ENCODE data around the gene PAK1. TPM values are rescaled to one million over a fixed set of nuclear protein-coding genes. Genes with fewer than 3 reads are reported as not detected.
A peak's percentile ranks its signal among the peaks of the same experiment; 100 is the strongest.

PAK1 gene
- total RNA-seq, 2 donors from 2014 or later: 14.5 to 65.6 TPM

GRCh38 chr11:77411717-77412441 is 62.0 kb downstream of the PAK1 start:
- ATAC-seq (peak; percentile 89), DNase-seq (peak; percentile 81 to 89 (median 86))
- Histone ChIP-seq H3K27ac (peak overlapping the region; percentile 2 to 23 (median 12)), H3K27me3 (no peaks in the 10 kb centered on the region), H3K9me3 (no peaks in the 10 kb centered on the region), H3K4me3 (no peak overlapping the region), H3K36me3 (replicated peaks in 1 of 2; ENCODE audit: insufficient read depth in 1 of 2, low read depth in 2 of 2) (no peaks in the 10 kb centered on the region), H3K4me1 (peaks cover 28% of the 10 kb centered on the region)
- 3 to 8% methylated on average over 16 to 33 of the region's 33 CpGs for WGBS, 2 donors
- peak in 2 of 3 donors; percentile 34 to 35 for TF ChIP-seq POLR2A (IDR thresholded peaks at IDR 0.05)
- TF ChIP-seq CTCF (IDR thresholded peaks at IDR 0.05): peak in 3 of 7 experiments; percentile 22 to 32 (median 27)
- intact Hi-C loops (cut with DNase I): no loop called here

GRCh38 chr11:77411137-77411707 is 62.7 kb downstream of the PAK1 start:
- no peaks in the 10 kb centered on the region for H3K27me3 ChIP-seq
- no peak for TF ChIP-seq CTCF (IDR thresholded peaks at IDR 0.05)
- TF ChIP-seq POLR2A (IDR thresholded peaks at IDR 0.05): no peak
- H3K9me3 ChIP-seq: no peaks in the 10 kb centered on the region
- no peak overlapping the region for H3K4me3 ChIP-seq
- H3K4me1 ChIP-seq: peaks cover 28% of the 10 kb centered on the region
- ATAC-seq (peak; percentile 5), DNase-seq (peak in 3 of 4 donors; percentile 13 to 30 (median 20))
- intact Hi-C loops (cut with DNase I): no loop called here
- peak overlapping the region; percentile 2 to 23 (median 12) for H3K27ac ChIP-seq
- WGBS, 2 donors: 37 to 70% methylated on average over 5 to 6 of the region's 6 CpGs
- H3K36me3 ChIP-seq (replicated peaks in 1 of 2; ENCODE audit: insufficient read depth in 1 of 2, low read depth in 2 of 2): no peaks in the 10 kb centered on the region

GRCh38 chr11:77410076-77410827 is 63.6 kb downstream of the PAK1 start:
- H3K27me3 ChIP-seq: no peaks in the 10 kb centered on the region
- H3K36me3 ChIP-seq (replicated peaks in 1 of 2; ENCODE audit: insufficient read depth in 1 of 2, low read depth in 2 of 2): no peaks in the 10 kb centered on the region
- H3K9me3 ChIP-seq: no peaks in the 10 kb centered on the region
- ATAC-seq (no peak), DNase-seq (no peak)
- intact Hi-C loops (cut with DNase I): no loop called here
- H3K4me3 ChIP-seq: no peak overlapping the region
- WGBS, 2 donors: 70 to 91% methylated on average over 4 of the region's 4 CpGs
- peaks cover 28% of the 10 kb centered on the region for H3K4me1 ChIP-seq
- TF ChIP-seq CTCF (IDR thresholded peaks at IDR 0.05) (no peak), POLR2A (IDR thresholded peaks at IDR 0.05) (no peak)
- no peak overlapping the region for H3K27ac ChIP-seq

GRCh38 chr11:77409046-77409445 is 64.8 kb downstream of the PAK1 start:
- WGBS, 2 donors: 100% methylated on average over 1 of the region's 1 CpG
- H3K9me3 ChIP-seq: no peaks in the 10 kb centered on the region
- H3K4me3 ChIP-seq: no peak overlapping the region
- H3K27ac ChIP-seq: no peak overlapping the region
- intact Hi-C loops (cut with DNase I): no loop called here
- H3K4me1 ChIP-seq: peaks cover 28% of the 10 kb centered on the region
- H3K27me3 ChIP-seq: no peaks in the 10 kb centered on the region
- no peaks in the 10 kb centered on the region for H3K36me3 ChIP-seq (replicated peaks in 1 of 2; ENCODE audit: insufficient read depth in 1 of 2, low read depth in 2 of 2)
- ATAC-seq (no peak), DNase-seq (no peak)
- no peak for TF ChIP-seq POLR2A (IDR thresholded peaks at IDR 0.05)
- TF ChIP-seq CTCF (IDR thresholded peaks at IDR 0.05): no peak
